NCI-H187 (cell line): ENCODE data around the gene ACACA.
"Not testable (repeated sequence)": the region's sequence is repeated elsewhere in the genome, so short reads cannot be mapped to it uniquely, and the experiment has no call there.

Source experiments
- DNase-seq, 2 experiments: peaks; one replicate each; lab custom pipeline; 2025; lab: John Stamatoyannopoulos, UW

The ACACA gene

DNA sequence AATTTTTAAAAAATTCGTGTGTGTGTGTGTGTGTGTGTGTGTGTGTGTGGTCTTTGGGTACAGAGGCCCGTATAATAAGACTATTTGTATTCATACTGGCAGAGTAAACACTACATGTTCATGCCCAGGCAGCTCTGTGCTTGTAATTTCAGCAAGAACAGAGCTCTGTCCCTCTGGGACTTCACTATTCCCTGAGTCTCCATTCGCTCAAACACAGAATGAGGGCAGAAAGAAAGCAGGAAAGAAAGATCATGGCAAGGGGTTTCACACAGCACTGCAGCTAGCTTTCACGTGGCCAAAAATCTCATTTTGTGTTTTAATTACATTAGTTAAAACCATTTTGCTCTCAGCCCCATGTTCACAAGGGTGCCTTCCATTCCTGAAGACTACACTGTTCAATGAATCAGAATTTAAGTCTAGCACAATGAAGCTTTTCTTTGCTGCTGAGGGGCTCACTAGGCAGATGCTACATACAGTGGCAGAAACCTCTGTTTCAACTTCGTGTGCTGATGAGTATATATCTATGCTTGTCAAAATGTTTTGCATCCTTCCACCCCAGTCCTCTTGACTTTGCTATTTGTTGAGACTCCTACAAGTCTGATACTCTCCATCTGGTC lies 229.3 kb downstream of the ACACA start:
- DNase-seq = peak; percentile 5 to 8

- DNase-seq = no peak
Observed at GRCh38 chr17:37176723-37177122, 229.9 kb downstream of the ACACA start.

DNA sequence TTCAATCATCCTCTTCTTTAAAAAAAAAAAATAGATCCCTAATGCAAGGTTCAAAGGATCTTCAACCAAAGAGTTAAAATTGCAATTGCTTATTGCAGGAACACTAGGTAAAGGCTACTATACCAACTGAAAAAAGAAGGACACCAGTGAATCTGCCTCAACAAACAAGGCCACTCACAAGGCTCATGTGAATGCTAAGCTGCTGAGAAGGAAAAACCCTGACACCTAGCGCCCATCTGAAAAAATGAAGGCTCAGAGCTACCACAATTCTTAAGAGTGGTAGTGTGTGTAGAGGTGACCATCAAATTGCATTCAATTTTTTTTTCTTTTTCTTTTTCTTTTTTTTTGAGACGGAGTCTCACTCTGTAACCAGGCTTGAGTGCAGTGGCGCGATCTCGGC lies 232.4 kb downstream of the ACACA start:
- DNase-seq = no peak

DNA sequence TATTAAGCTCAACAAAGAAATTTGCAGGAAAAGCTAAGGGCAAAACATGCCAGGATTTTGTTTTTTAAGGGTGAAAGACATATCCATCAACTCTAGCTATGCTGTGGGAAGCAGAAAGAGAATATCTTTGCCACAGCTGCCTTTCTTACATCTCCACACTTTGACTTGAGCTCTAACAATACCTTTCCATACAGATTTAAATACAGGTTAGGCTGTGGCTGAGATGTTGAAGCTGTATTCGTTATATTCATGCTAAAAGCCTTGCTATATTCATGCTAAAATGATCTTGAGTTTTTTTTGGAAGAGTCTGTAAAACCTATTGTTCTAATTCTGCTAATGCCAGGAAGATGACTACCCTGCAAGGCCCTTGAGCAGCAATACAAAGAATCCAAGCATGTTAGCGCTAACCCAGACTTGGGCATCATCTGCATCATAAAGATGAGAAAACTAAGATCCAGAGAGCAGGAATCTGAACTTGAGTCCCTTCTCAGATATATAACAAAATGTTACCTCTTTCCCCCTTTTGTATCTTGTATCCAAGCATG lies 235.7 kb downstream of the ACACA start:
- no peak for DNase-seq

- no peak for DNase-seq
Observed at GRCh38 chr17:37168731-37169353, 237.8 kb downstream of the ACACA start.

- DNase-seq = no peak
Observed at GRCh38 chr17:37167756-37168155, 238.9 kb downstream of the ACACA start.

- no peak for DNase-seq
Observed at GRCh38 chr17:37164057-37164456, 242.6 kb downstream of the ACACA start.

- no peak for DNase-seq
Observed at GRCh38 chr17:37162800-37163199, 243.8 kb downstream of the ACACA start.

GRCh38 chr17:37160944-37161343 lies 245.7 kb downstream of the ACACA start:
- no peak for DNase-seq

- DNase-seq = no peak
Observed at GRCh38 chr17:37158290-37158689, 248.3 kb downstream of the ACACA start.

DNA sequence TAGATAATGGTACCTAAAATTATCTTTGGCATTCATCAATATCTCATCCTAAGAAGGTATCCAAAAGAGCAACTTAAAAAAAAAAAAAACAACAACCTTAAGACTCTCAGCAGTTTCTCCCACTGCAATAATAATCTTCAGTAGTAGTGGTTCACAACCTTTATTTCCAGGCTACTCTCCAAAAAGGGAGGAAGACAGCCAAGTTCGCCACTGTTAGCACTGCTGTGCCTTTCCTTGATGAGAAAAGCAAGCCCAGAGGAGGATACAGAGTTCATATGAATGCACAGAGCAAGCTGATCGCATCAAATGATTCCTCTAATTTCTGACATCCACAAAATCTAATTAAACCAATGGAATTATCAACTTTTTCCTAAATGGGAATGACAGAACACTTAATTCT lies 258.5 kb downstream of the ACACA start:
- no peak for DNase-seq

- no peak for DNase-seq
Observed at GRCh38 chr17:37147301-37147812, 259.3 kb downstream of the ACACA start.

- DNase-seq = no peak
Observed at GRCh38 chr17:37146086-37147064, 260.3 kb downstream of the ACACA start.

DNA sequence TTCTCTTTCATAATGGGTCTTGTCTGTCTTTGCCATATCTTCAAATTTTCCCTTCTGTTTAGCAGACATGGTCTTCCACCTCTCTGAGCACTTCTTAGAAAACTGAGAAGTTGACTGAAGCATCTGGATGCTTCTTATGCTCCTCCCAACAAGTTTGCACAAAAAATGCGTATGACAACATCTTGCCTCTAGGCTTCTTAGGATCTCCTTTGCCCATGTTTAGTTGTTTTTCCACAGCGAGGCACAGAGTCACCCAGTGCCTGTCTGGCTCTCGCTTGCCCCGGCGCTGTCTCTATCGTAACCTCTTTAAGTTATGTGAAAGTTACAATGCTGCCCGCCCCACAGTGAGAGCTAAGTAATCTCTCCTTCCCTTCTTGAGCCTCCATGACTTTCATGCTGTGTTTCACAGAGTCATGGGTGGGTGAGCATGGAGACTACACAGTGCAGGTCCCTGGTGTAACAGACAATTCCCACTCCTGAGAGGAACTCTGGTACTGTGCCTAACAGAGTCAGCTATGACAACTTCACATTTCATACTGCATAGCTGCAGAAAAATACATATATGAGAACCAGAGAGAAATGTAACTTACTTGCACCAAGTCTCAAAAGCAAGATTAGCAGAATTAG lies 262.4 kb downstream of the ACACA start:
- DNase-seq = no peak

DNA sequence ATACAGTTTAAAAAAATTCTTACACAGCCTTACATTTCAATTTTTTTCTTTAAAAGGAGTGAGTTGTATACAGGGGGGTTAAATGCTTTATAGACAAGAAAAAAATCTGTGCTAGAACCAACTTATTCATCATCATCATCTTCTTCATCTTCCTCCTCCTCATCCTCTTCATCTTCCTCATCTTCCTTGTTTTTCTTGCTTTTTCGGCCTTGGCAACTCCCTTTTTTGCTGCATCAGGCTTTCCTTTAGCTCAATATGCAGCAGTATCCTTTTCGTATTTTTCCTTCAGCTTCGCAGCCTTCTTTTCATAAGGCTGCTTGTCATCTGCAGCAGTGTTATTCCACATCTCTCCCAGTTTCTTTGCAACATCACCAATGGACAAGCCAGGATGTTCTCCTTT lies 263.1 kb downstream of the ACACA start:
- not testable (repeated sequence) for DNase-seq

GRCh38 chr17:37142294-37142896 lies 264.2 kb downstream of the ACACA start:
- no peak for DNase-seq

DNA sequence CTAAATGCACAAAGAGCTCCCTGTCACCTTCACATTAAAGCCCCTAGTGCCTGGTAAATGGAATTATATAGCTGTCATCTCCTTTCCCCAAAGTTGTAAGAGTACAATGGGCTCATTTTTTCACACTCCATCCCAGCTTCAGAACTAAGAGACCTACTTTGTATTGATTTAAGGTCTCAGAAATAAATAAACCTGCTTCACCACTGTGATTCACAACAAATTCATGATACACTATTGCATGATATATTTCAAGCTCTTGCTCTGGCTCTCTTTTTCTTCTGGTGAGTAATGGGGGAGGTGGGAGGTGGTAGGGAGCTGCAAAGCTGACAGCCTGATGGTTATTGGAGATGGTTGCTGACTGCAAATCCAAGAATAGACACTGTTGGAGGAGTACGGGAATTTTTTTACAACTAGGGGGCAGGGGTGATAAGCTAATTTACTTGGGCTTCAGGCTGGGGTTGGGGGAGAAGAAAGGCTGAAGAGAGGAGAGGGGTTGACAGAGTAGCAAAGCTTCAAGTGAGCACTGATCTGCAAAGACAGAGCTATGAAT lies 268.0 kb downstream of the ACACA start:
- DNase-seq = no peak

DNA sequence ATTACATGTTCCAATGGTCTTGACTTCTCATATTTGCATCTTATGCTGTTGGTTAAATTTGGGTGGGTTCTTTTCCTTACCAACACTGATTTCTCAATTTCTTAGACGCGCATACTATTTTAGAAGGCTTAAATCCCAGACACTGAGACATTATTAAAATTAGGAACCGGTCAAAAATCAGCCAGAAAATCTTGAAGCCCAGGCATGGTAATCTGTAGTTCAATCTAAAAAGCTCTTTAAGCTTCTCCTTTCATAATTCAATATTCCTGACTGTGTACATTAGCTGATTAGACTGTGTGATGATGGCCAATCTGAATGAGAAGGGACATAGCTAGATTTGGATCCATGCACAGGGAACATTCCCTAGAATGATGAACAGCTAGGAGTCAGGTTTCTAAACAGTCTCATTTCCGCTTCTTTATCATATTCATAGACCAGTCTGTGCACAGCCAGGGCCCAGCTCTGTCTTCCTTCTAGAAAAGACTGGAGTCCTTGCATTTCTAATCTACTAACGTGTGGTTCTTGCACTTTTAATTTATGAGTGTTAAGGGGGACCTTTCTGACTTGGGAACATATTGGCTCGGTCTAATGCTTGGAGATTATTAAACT lies 268.6 kb downstream of the ACACA start:
- no peak for DNase-seq

- no peak for DNase-seq
Observed at GRCh38 chr17:37137070-37137610, 269.5 kb downstream of the ACACA start.

- no peak for DNase-seq
Observed at GRCh38 chr17:37135576-37135975, 271.1 kb downstream of the ACACA start.
